Measurements from ENCODE around the gene LSM14B. TPM values are rescaled to one million over a fixed set of nuclear protein-coding genes. Genes with fewer than 3 reads are reported as not detected.
A peak's percentile ranks its signal among the peaks of the same experiment; 100 is the strongest.

The LSM14B gene
- total RNA-seq, 2 donors from 2014 or later = 39.7 to 87.1 TPM

DNA sequence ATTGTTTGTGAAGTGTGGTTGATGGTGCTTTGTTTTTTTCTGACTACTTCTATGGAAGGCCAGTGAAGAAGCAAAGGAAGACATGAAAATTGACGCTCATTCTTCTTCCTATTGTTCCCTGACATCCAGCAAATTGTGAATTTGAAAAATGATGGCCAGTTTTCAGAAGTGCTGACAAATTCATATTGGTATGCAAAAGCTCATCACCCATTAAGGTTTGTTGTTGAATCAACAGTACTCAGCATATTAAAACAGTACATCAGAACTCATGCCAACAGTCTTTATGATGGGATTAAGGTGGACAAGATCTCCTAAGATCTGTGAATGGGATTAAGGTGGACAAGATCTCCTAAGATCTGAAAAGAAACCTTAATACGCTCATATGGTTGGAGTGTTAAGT lies 59.5 kb downstream of the LSM14B start:
- Histone ChIP-seq H3K4me3 (no peak overlapping the region), H3K9me3 (no peaks in the 10 kb centered on the region), H3K4me1 (replicated peaks) (peaks cover 4% of the 10 kb centered on the region), H3K27ac (no peak overlapping the region), H3K36me3 (no peaks in the 10 kb centered on the region), H3K27me3 (replicated peaks; ENCODE audit: insufficient read depth) (no peaks in the 10 kb centered on the region)
- no peak for DNase-seq (ENCODE audit: low spot score)
- 89% methylated on average over 2 of the region's 2 CpGs for WGBS
- intact Hi-C loops (cut with DNase I) = loop anchor here (10.0 kb wide), 1 partner anchor 203 kb away; the partner anchor contains the start of gene RPS21
- no peak for TF ChIP-seq POLR2AphosphoS5 (IDR thresholded peaks at IDR 0.05)
- TF ChIP-seq POLR2A (IDR thresholded peaks at IDR 0.05) = no peak
- TF ChIP-seq CTCF (IDR thresholded peaks at IDR 0.05) = no peak

DNA sequence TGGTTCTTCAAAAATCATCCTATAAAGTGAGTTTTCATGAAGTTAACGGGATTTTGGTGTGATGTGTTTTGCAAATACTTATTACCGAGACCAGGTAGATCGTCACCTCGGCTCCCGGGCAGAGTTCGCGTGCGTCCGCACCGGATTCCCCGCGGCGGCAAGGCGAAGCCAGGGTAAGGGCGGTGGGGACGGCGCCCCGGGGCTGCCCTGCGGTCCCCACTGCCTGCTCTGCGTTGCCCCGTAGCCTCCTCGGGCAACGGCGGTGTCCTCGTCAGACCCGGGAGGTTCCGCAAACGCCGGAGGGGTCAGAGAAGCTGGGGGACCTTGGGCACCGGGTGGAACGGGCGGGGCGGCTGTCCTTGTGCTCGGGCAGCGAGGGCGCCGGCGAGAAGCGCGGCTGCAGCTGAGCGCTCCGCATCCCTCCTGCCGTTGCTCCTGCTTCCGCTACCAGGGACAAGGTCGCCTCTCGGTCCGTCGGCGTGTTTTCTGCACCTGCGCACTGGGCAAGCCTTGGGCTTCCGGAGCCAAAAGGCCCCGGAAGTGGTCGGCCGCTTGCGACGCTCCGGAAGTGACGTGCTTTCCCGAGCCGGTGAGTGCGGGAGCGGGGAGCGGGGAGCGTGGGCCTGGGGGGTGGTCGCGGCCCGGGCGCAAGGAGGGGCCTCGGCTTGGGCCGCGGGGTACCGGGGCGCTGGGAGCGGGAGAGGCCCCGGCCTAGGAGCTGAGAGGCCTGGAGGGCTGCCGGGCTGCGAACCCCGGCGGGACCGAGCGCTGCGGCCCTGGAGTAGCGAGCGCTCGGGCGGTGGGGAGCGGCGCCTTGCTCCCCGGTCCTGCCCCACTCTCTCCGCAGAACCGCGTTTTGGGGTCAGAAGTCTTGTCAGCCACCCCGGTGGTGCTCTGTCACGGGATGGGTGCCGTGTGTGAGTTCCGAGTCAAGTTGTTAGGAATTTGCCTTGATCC lies 60.5 kb downstream of the LSM14B start, which contains the start of gene MTG2:
Gene MTG2 (plus strand): TSS at position 560 of the 957 bp plus-strand sequence. CDS start 10,393 bp downstream, outside the sequence.
- TF ChIP-seq POLR2AphosphoS5 (IDR thresholded peaks at IDR 0.05) = peak; percentile 99
- peak; percentile 72 for TF ChIP-seq POLR2A (IDR thresholded peaks at IDR 0.05)
- peak in 1 of 4 experiments; percentile 35 for TF ChIP-seq CTCF (IDR thresholded peaks at IDR 0.05)
- Histone ChIP-seq H3K27ac (peak within 1 kb of the TSS; percentile 84 to 87), H3K27me3 (replicated peaks; ENCODE audit: insufficient read depth) (no peaks in the 10 kb centered on the region), H3K9me3 (no peaks in the 10 kb centered on the region), H3K4me1 (replicated peaks) (peaks cover 4% of the 10 kb centered on the region), H3K4me3 (peak within 1 kb of the TSS; percentile 74 to 79), H3K36me3 (no peaks in the 10 kb centered on the region)
- under 1% methylated on average over 92 of the region's 96 CpGs for WGBS
- intact Hi-C loops (cut with DNase I) = loop anchor here (10.0 kb wide), 1 partner anchor 202 kb away; the partner anchor contains the start of gene RPS21
- DNase-seq (ENCODE audit: low spot score) = peak; percentile 92

- whole genome bisulfite sequencing = 25% methylated on average over 25 of the region's 25 CpGs
- TF ChIP-seq CTCF (IDR thresholded peaks at IDR 0.05) = no peak
- TF ChIP-seq POLR2AphosphoS5 (IDR thresholded peaks at IDR 0.05) = no peak
- no peak for TF ChIP-seq POLR2A (IDR thresholded peaks at IDR 0.05)
Observed at GRCh38 chr20:62183426-62184142, 61.3 kb downstream of the LSM14B start.

More at GRCh38 chr20:62183426-62184142, 61.3 kb downstream of the LSM14B start:
- H3K4me1 ChIP-seq (replicated peaks) = peaks cover 4% of the 10 kb centered on the region
- H3K27me3 ChIP-seq (replicated peaks; ENCODE audit: insufficient read depth) = no peaks in the 10 kb centered on the region
- intact Hi-C loops (cut with DNase I) = loop anchor here (10.0 kb wide), 1 partner anchor 201 kb away; the partner anchor contains the start of gene RPS21
- peak overlapping the region; percentile 84 to 87 for H3K27ac ChIP-seq
- no peaks in the 10 kb centered on the region for H3K9me3 ChIP-seq
- H3K4me3 ChIP-seq = peak overlapping the region; percentile 74 to 79
- no peaks in the 10 kb centered on the region for H3K36me3 ChIP-seq
- no peak for DNase-seq (ENCODE audit: low spot score)

Other genes with a start within 250 kb of the LSM14B start
- gene TAF4, start 56.6 kb upstream of the LSM14B start, total RNA-seq = 10 to 100 TPM; 19.9 to 57.1 TPM
- 100 to 1,000 TPM; 176 to 250 TPM for gene PSMA7, start 20.9 kb downstream of the LSM14B start, total RNA-seq
- 10 to 100 TPM; 17.9 to 32.7 TPM for gene SS18L1, start 21.3 kb downstream of the LSM14B start, total RNA-seq
- gene MTG2, start 60.6 kb downstream of the LSM14B start, total RNA-seq = 10 to 100 TPM; 40.0 to 53.0 TPM
- gene HRH3, start 97.8 kb downstream of the LSM14B start, total RNA-seq = under 1 TPM; 0.18 to 0.51 TPM
- 10 to 100 TPM; 33.5 to 50.6 TPM for gene OSBPL2, start 116.0 kb downstream of the LSM14B start, total RNA-seq
- 100 to 1,000 TPM; 149 to 207 TPM for gene ADRM1, start 180.5 kb downstream of the LSM14B start, total RNA-seq
- gene LAMA5, start 244.8 kb downstream of the LSM14B start, total RNA-seq = 100 to 1,000 TPM; 170 to 272 TPM

Data from prostate gland (tissue), 2 donors.